Esophagus muscularis mucosa (tissue), 4 donors: ENCODE measurements around the gene PDE4D. TPM values are rescaled to one million over a fixed set of nuclear protein-coding genes. Genes with fewer than 3 reads are reported as not detected.

Experiments
- DNase-seq: peaks from one replicate; pipeline ENCODE4 v3.0.0-alpha.2; 2017; ENCODE audit errors: extremely low spot score
- H3K27ac ChIP-seq, 4 donors: fragments of 200-600 bp; sonication (generic); replicated peaks in 1 of 4; 1 replicate in 3 of 4; 2 replicates in 1 of 4; pipeline ENCODE4 v1.5.1; 2016 to 2019; ENCODE audit warnings: mild to moderate bottlenecking in 1 of 4
- H3K27me3 ChIP-seq, 4 donors: fragments of 200-600 bp; sonication (generic); one replicate each; pipeline versions ENCODE4 v1.5.1 to v1.6.0; 2016 to 2019
- H3K36me3 ChIP-seq, 4 donors: fragments of 200-600 bp; sonication (generic); one replicate each; pipeline ENCODE4 v1.5.1; 2016 to 2019
- H3K4me1 ChIP-seq, 4 donors: fragments of 200-600 bp; sonication (generic); one replicate each; pipeline ENCODE4 v1.5.1; 2016 to 2019
- H3K4me3 ChIP-seq, 4 donors: fragments of 200-600 bp; sonication (generic); 1 replicate in 2 of 4; 2 replicates in 2 of 4; pipeline ENCODE4 v1.5.1; 2016 to 2019; ENCODE audit warnings: mild to moderate bottlenecking in 4 of 4, moderate library complexity in 1 of 4
- H3K9me3 ChIP-seq, 4 donors: fragments of 200-600 bp; sonication (generic); 1 replicate in 3 of 4; 2 replicates in 1 of 4; pipeline ENCODE4 v1.5.1; 2016 to 2019
- EP300 ChIP-seq: sonication (generic); formaldehyde crosslinking; IDR thresholded peaks from one replicate; pipeline ENCODE4 v1.6.1; 2017; ENCODE audit warnings: antibody characterized with exemption
- POLR2A ChIP-seq: fragments of 450-650 bp; IDR thresholded peaks from one replicate; pipeline ENCODE4 v1.6.1; 2017; ENCODE audit warnings: antibody characterized with exemption, moderate library complexity, mild to moderate bottlenecking, low read depth
- POLR2AphosphoS5 ChIP-seq, 2 donors: sonication (generic); formaldehyde crosslinking; IDR thresholded peaks; one replicate each; pipeline ENCODE4 v1.6.1; 2017; ENCODE audit warnings: antibody characterized with exemption in 2 of 2
- WGBS: methylation state at CpG from one replicate; pipeline ENCODE4 v1.1.5; 2018; 5-methylcytosine and 5-hydroxymethylcytosine counted together
- intact Hi-C: fragments of 100-400 bp; cut with DNase I; formaldehyde crosslinking; loops from one replicate; pipeline ENCODE4 v1.15.1; 2023
- total RNA-seq, 4 donors: library from RNA; depleted of rRNA; stranded (reverse); fragments of >200 nt; gene quantifications; one replicate each; pipeline versions ENCODE4 v1.1.0 to v1.2.1, GENCODE V29; 2016
- TF ChIP-seq, protein P1 (sequence below), 3 experiments: fragments of 200-600 bp in 2 of 3; fragments of 450-650 bp in 1 of 3; sonication (generic) in 2 of 3; IDR thresholded peaks; one replicate each; pipeline ENCODE4 v1.5.1; 2017 to 2019; ENCODE audit warnings: antibody characterized with exemption in 3 of 3, mild to moderate bottlenecking in 2 of 3, moderate library complexity in 1 of 3

Gene PDE4D
- total RNA-seq, 4 donors from 2014 or later = 39.2 to 87.0 (median 50.2) TPM

- H3K4me3 ChIP-seq = no peak overlapping the region
- no peaks in the 10 kb centered on the region for H3K9me3 ChIP-seq
- TF ChIP-seq EP300 (no peak), POLR2AphosphoS5 (IDR thresholded peaks at IDR 0.05) (no peak)
- TF ChIP-seq, protein P1, sequence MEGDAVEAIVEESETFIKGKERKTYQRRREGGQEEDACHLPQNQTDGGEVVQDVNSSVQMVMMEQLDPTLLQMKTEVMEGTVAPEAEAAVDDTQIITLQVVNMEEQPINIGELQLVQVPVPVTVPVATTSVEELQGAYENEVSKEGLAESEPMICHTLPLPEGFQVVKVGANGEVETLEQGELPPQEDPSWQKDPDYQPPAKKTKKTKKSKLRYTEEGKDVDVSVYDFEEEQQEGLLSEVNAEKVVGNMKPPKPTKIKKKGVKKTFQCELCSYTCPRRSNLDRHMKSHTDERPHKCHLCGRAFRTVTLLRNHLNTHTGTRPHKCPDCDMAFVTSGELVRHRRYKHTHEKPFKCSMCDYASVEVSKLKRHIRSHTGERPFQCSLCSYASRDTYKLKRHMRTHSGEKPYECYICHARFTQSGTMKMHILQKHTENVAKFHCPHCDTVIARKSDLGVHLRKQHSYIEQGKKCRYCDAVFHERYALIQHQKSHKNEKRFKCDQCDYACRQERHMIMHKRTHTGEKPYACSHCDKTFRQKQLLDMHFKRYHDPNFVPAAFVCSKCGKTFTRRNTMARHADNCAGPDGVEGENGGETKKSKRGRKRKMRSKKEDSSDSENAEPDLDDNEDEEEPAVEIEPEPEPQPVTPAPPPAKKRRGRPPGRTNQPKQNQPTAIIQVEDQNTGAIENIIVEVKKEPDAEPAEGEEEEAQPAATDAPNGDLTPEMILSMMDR (IDR thresholded peaks at IDR 0.05) = no peak
- H3K36me3 ChIP-seq = no peaks in the 10 kb centered on the region
- H3K27me3 ChIP-seq = no peaks in the 10 kb centered on the region
- no peak overlapping the region for H3K27ac ChIP-seq
- H3K4me1 ChIP-seq = peaks cover 18 to 30% (median 24%) of the 10 kb centered on the region in 4 donors
- no peak for DNase-seq
- intact Hi-C loops = no loop called here
- 90% methylated on average over 9 of the region's 9 CpGs for WGBS
These were observed 562.8 kb downstream of the PDE4D start for GRCh38 chr5:59330680-59331079.

DNA sequence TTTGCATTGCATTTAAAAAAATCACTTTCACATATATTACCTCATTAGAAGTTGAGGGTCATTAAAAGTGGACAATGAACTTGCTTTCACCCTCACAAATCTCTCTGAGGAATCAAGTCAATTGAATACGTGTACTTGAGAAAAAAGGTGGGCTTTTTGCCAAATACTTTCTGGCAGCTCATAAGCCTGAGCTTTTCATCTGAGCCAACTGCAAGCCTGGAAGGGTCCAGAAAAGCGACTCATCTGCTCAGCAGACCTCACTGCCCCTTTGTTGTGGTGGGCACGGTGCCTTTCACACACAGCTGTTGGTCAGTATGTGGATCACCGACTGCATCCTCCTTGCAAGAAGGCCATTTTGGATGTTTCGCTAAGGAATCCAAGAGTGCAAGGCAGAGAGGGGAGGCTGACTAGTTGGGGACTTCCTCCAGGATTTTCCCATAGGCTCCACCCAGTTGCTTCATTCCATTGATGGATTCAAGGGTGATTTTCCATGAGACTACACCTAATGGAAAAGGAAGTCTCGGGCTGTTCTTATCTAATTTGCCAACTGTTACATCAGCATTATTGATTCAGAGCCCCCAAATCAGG is 564.7 kb downstream of the PDE4D start:
- no peaks in the 10 kb centered on the region for H3K9me3 ChIP-seq
- H3K4me3 ChIP-seq = no peak overlapping the region
- WGBS = 47% methylated on average over 5 of the region's 6 CpGs
- intact Hi-C loops = no loop called here
- H3K27ac ChIP-seq = peak overlapping the region in 1 of 4 donors; percentile 15
- TF ChIP-seq POLR2AphosphoS5 (IDR thresholded peaks at IDR 0.05) (peak in 1 of 2 donors; percentile 25), POLR2A (no peak), EP300 (no peak)
- TF ChIP-seq, protein P1 (IDR thresholded peaks at IDR 0.05) = no peak
- no peaks in the 10 kb centered on the region for H3K27me3 ChIP-seq
- no peak for DNase-seq
- H3K4me1 ChIP-seq = peaks cover 18 to 30% (median 24%) of the 10 kb centered on the region in 4 donors
- H3K36me3 ChIP-seq = no peaks in the 10 kb centered on the region

GRCh38 chr5:59327191-59327980 is 566.1 kb downstream of the PDE4D start:
- WGBS = 54% methylated on average over 4 of the region's 4 CpGs
- TF ChIP-seq POLR2A = no peak
- TF ChIP-seq EP300 = no peak
- TF ChIP-seq POLR2AphosphoS5 (IDR thresholded peaks at IDR 0.05) = no peak
- TF ChIP-seq, protein P1 (IDR thresholded peaks at IDR 0.05) = no peak
- H3K27me3 ChIP-seq = no peaks in the 10 kb centered on the region
- intact Hi-C loops = no loop called here
- no peaks in the 10 kb centered on the region for H3K9me3 ChIP-seq
- no peak overlapping the region for H3K27ac ChIP-seq
- DNase-seq = no peak
- no peaks in the 10 kb centered on the region for H3K36me3 ChIP-seq
- no peak overlapping the region for H3K4me3 ChIP-seq
- H3K4me1 ChIP-seq = peaks cover 14 to 34% (median 24%) of the 10 kb centered on the region in 4 donors

DNA sequence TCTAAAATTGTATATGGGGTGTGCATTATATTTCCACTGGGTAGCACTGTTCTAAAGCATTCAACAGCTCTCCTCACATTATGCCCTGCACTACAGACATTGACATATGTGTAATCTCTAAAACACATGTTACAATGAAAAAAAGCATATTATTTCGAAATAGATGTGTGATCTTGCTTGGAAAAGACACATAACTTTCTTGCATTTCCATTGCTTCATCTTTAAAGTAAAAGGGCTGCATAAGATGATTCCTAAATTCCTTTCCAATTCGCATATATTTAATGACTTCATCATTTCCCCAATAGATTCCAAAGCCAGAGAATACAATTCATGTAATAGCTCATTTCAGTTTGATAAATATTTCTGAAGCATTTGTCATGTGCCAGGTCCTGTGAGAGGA is 566.9 kb downstream of the PDE4D start:
- Histone ChIP-seq H3K4me3 (no peak overlapping the region), H3K27me3 (no peaks in the 10 kb centered on the region), H3K9me3 (no peaks in the 10 kb centered on the region), H3K27ac (no peak overlapping the region), H3K36me3 (no peaks in the 10 kb centered on the region), H3K4me1 (peaks cover 14 to 41% (median 28%) of the 10 kb centered on the region in 4 donors)
- WGBS = 74% methylated on average over 2 of the region's 2 CpGs
- intact Hi-C loops = no loop called here
- TF ChIP-seq POLR2AphosphoS5 (IDR thresholded peaks at IDR 0.05) (no peak), POLR2A (no peak), EP300 (no peak)
- TF ChIP-seq, protein P1 (IDR thresholded peaks at IDR 0.05) = no peak
- no peak for DNase-seq
